Measurements from ENCODE around the gene HSPB2.
A peak's percentile ranks its signal among the peaks of the same experiment; 100 is the strongest.
"Not testable (repeated sequence)": the region's sequence is repeated elsewhere in the genome, so short reads cannot be mapped to it uniquely, and the experiment has no call there.

Gene HSPB2

GRCh38 chr11:111912535-111912934 lies at the start of gene HSPB2:
HSPB2 (plus strand) TSS chr11:111912734; CDS start chr11:111912830, 96 bp downstream.
- DNase-seq, result no peak

- DNase-seq, result no peak
Measured at GRCh38 chr11:111870113-111870512, 42.4 kb upstream of the HSPB2 start.

GRCh38 chr11:111870522-111870885 lies 42.0 kb upstream of the HSPB2 start:
- no peak for DNase-seq

- peak; percentile 76 to 93 (median 84) for DNase-seq
Measured at GRCh38 chr11:111870886-111871692, 41.4 kb upstream of the HSPB2 start, which contains the start of gene ALG9. ALG9 (minus strand) TSS chr11:111871581; CDS start chr11:111871482, 99 bp downstream.

- no peak for DNase-seq
Measured at GRCh38 chr11:111871693-111872161, 40.8 kb upstream of the HSPB2 start.

- no peak for DNase-seq
Measured at GRCh38 chr11:111878385-111878848, 34.1 kb upstream of the HSPB2 start.

- DNase-seq, result peak; percentile 94 to 100 (median 98)
Measured at GRCh38 chr11:111878849-111879636, 33.5 kb upstream of the HSPB2 start, which contains the start of the genes CFAP68 and FDXACB1. CFAP68 (plus strand) TSS chr11:111879541; CDS start chr11:111879561, 20 bp downstream. FDXACB1 (minus strand) TSS chr11:111879165; CDS start chr11:111879132, 33 bp downstream.

GRCh38 chr11:111879637-111879960 lies 32.9 kb upstream of the HSPB2 start:
- DNase-seq, result no peak

- DNase-seq, result no peak
Measured at GRCh38 chr11:111882202-111882601, 30.3 kb upstream of the HSPB2 start.

GRCh38 chr11:111885053-111885452 lies 27.5 kb upstream of the HSPB2 start:
- not testable (repeated sequence) for DNase-seq

- no peak for DNase-seq
Measured at GRCh38 chr11:111886032-111886431, 26.5 kb upstream of the HSPB2 start.

- DNase-seq, result no peak
Measured at GRCh38 chr11:111886844-111887243, 25.7 kb upstream of the HSPB2 start.

GRCh38 chr11:111905411-111905810 lies 7.1 kb upstream of the HSPB2 start:
- DNase-seq, result no peak

GRCh38 chr11:111906680-111907079 lies 5.9 kb upstream of the HSPB2 start:
- no peak for DNase-seq

GRCh38 chr11:111908639-111909305 lies 3.8 kb upstream of the HSPB2 start:
- no peak for DNase-seq

- no peak for DNase-seq
Measured at GRCh38 chr11:111909378-111909777, 3.2 kb upstream of the HSPB2 start.

GRCh38 chr11:111910676-111911562 lies 1.6 kb upstream of the HSPB2 start:
- DNase-seq, result no peak

GRCh38 chr11:111911563-111912401 lies 752 bp upstream of the HSPB2 start, which contains the start of gene CRYAB:
CRYAB (minus strand) TSS chr11:111911770; CDS start chr11:111911724, 46 bp downstream.
- no peak for DNase-seq

- no peak for DNase-seq
Measured at GRCh38 chr11:111913031-111913861, 712 bp downstream of the HSPB2 start.

- no peak for DNase-seq
Measured at GRCh38 chr11:111913997-111914396, 1.5 kb downstream of the HSPB2 start.
